ENCODE data around the gene PREX1. TPM values are rescaled to one million over a fixed set of nuclear protein-coding genes. Genes with fewer than 3 reads are reported as not detected.

Gene PREX1
- total and polyA plus RNA-seq, 8 donors, result 1.5 to 13.2 (median 6.3) TPM

DNA sequence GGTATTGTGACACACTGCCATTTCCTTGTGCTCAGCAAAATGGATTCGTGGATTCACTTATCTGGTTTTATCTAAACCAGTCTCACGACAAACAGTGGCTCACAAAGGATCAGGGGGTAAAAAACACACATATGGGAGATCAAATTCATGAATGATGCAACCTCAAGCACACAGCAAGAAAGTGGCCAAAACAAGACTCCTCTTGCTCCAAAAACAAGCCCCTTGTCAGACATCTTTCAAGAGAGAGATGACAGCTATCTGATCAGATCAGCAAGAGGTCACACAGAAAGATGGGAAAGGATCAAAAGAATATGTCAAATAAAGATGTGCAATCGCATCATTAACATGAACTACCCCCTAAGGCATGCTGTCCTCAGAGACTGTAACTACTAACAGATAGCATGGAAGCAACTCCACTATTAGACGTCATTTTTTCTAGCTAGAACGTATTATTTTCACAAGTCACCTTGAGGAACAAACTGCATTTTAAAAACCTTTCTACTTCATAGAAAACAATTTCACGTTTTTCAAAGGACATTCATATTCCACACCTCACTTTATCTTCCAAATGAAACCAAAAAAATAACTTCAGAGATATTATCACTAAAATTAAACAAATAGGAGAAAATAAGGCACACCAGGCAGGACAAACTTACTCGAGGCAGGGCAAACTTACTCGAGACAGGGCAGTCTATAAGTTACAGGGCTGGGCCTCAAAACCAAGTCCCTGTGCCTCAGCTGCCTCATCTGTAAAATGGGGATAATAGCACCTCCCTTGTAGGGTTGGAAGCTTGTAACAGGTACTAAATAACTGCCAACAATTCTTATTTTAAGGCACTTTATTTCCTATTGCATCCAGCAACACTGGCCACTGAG, 122.3 kb downstream of the PREX1 start:
- FAIRE-seq, result no peak
- Histone ChIP-seq H3K4me1 (no peaks in the 10 kb centered on the region), H3K27ac (no peak overlapping the region)

DNA sequence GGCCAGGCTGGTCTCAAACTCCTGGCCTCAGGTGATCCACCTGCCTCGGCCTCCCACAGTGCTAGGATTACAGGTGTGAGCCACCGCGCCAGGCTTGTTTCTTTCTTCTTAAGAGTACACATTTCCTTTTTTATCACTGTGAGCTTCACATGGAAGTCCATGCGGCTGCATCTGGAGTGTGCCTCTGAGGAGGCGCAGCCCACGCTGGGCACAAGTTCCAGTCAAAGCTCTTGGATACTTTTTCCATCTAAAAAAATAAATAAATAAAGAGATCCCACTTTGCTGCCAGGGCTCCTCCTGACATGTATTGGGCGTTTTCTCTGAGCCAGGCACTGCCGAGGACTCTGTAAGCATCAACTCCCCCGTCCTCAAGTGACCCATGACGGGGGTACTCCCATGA, 123.0 kb downstream of the PREX1 start:
- DNase-seq (peak in 2 of 6 donors; percentile 18 to 21), FAIRE-seq (no peak), ATAC-seq (no peak)
- WGBS, 2 donors, result 86 to 90% methylated on average over 10 of the region's 10 CpGs
- Histone ChIP-seq H3K4me3 (no peak overlapping the region), H3K27ac (no peak overlapping the region), H3K4me1 (no peaks in the 10 kb centered on the region), H3K36me3 (no peaks in the 10 kb centered on the region), H3K9me3 (no peaks in the 10 kb centered on the region), H3K27me3 (no peaks in the 10 kb centered on the region)
- intact Hi-C loops (cut with DNase I), result no loop called here
- TF ChIP-seq, protein P1, sequence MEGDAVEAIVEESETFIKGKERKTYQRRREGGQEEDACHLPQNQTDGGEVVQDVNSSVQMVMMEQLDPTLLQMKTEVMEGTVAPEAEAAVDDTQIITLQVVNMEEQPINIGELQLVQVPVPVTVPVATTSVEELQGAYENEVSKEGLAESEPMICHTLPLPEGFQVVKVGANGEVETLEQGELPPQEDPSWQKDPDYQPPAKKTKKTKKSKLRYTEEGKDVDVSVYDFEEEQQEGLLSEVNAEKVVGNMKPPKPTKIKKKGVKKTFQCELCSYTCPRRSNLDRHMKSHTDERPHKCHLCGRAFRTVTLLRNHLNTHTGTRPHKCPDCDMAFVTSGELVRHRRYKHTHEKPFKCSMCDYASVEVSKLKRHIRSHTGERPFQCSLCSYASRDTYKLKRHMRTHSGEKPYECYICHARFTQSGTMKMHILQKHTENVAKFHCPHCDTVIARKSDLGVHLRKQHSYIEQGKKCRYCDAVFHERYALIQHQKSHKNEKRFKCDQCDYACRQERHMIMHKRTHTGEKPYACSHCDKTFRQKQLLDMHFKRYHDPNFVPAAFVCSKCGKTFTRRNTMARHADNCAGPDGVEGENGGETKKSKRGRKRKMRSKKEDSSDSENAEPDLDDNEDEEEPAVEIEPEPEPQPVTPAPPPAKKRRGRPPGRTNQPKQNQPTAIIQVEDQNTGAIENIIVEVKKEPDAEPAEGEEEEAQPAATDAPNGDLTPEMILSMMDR (IDR thresholded peaks at IDR 0.05), result no peak

More for the DNA sequence above, 122.3 kb downstream of the PREX1 start:
- ATAC-seq (no peak), DNase-seq (no peak)
- no peak overlapping the region for H3K4me3 ChIP-seq
- WGBS, 2 donors, result 66 to 73% methylated on average over 8 of the region's 8 CpGs
- intact Hi-C loops (cut with DNase I), result no loop called here
- TF ChIP-seq, protein P1 (IDR thresholded peaks at IDR 0.05), result no peak
- no peaks in the 10 kb centered on the region for H3K9me3 ChIP-seq
- no peaks in the 10 kb centered on the region for H3K36me3 ChIP-seq
- H3K27me3 ChIP-seq, result no peaks in the 10 kb centered on the region

DNA sequence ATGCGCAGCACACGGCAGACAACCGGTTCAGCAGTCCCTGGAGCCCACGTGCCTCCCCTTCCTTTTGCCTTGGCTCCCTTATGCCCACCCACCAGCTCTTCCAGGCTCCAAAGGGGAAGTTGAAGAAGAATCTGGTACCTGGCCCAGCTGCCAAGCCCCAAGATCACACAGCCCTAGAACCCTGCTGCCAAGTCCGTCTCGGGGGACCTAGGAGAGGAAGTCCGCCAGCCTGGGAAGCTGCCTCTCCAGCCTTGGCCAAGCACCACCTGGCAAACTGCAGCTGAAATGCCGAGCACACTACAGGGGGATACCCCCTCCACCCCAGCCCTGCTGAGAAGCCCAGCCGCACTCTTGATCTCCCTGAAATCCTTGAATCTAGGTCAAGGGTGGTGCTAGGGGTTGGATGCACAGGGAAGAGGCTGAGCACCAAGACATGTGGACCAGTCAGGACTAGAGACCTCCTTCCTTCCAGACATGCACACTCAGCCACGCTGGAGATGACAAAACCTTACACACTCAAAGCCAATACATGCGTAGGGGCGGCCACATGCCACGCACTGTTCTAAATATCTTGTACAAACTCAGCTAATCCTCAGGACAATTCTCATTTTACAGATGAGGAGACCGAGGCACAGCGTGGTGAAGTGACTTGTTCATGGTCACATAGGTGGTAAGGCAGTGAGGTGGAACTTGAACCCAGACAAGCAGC, 124.1 kb downstream of the PREX1 start:
- Histone ChIP-seq H3K27ac (no peak overlapping the region), H3K9me3 (no peaks in the 10 kb centered on the region), H3K4me3 (no peak overlapping the region), H3K4me1 (no peaks in the 10 kb centered on the region), H3K27me3 (no peaks in the 10 kb centered on the region), H3K36me3 (no peaks in the 10 kb centered on the region)
- ATAC-seq (peak in 1 of 4 donors; percentile 52), FAIRE-seq (no peak), DNase-seq (peak in 2 of 6 donors; percentile 44 to 68)
- WGBS, 2 donors, result 58 to 59% methylated on average over 15 of the region's 15 CpGs
- TF ChIP-seq, protein P1 (IDR thresholded peaks at IDR 0.05), result no peak
- intact Hi-C loops (cut with DNase I), result no loop called here

DNA sequence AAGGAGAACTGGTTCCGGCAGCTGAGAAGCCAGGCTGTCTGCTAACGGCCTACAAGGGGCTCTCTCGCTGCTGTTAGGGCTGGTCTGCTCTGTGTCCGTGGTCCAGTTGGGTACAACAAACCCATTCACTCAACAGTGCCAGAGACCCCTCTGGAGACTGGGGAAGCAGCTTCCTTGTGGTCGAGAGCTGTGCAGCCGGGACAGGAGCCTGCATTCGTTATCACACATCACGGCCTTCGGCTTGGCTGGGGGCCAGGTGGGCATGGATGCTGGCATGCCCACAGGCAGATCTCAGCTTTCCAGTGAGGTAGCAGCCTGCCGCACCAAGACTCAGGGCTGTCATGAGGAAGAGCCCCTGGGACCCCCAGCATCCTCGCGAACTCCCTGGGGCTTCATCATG, 124.7 kb downstream of the PREX1 start:
- peak in 4 of 6 donors; percentile 48 to 81 (median 58) for DNase-seq
- Histone ChIP-seq H3K4me3 (no peak overlapping the region), H3K27me3 (no peaks in the 10 kb centered on the region), H3K4me1 (peaks cover 0 to 4% (median 0%) of the 10 kb centered on the region in 3 donors), H3K9me3 (no peaks in the 10 kb centered on the region), H3K27ac (no peak overlapping the region), H3K36me3 (no peaks in the 10 kb centered on the region)
- peak in 1 of 4 donors; percentile 54 for ATAC-seq
- TF ChIP-seq, protein P1 (IDR thresholded peaks at IDR 0.05), result no peak
- intact Hi-C loops (cut with DNase I), result no loop called here
- no peak for FAIRE-seq
- WGBS, 2 donors, result 44 to 51% methylated on average over 12 of the region's 12 CpGs
